ENCODE results near the gene PTCD2. TPM values are rescaled to one million over a fixed set of nuclear protein-coding genes. Genes with fewer than 3 reads are reported as not detected.

The PTCD2 gene
- total RNA-seq, 1 experiment from 2014 or later: 19.3 TPM

GRCh38 chr5:72356361-72356760 is 36.2 kb downstream of the PTCD2 start:
- TF ChIP-seq EZH2phosphoT487 (IDR thresholded peaks at IDR 0.05; ENCODE audit: borderline replicate concordance) (no peak), ATF3 (IDR thresholded peaks at IDR 0.05) (no peak), SP1 (IDR thresholded peaks at IDR 0.05; ENCODE audit: low read depth) (no peak), CTCF (IDR thresholded peaks at IDR 0.05 in 2 of 3, conservative IDR thresholded peaks at IDR 0.05 in 1 of 3; ENCODE audit: borderline replicate concordance in 1 of 3, insufficient read depth in 1 of 3, low read depth in 2 of 3, low read length in 2 of 3) (no peak), ZBTB33 (IDR thresholded peaks at IDR 0.05; ENCODE audit: extremely low read depth, insufficient replicate concordance, low read length) (no peak), REST (IDR thresholded peaks at IDR 0.05; ENCODE audit: low read depth) (no peak)
- CTCF ChIA-PET: interaction anchor here (2.9 kb wide), 1 partner anchor 10 kb away, joined by 12 read pairs; no protein-coding TSS in a partner anchor
- H3K36me3 ChIP-seq (ENCODE audit: control insufficient read depth in 1 of 2, insufficient read depth in 2 of 2, low read length in 2 of 2): peaks cover 0 to 18% of the 10 kb centered on the region in 2 experiments; a peak in 1 of 4 replicates
- no peak overlapping the region for H3K27ac ChIP-seq (ENCODE audit: low read depth, low read length)
- no peak for ATAC-seq
- no peak overlapping the region for H2AFZ ChIP-seq (ENCODE audit: low read depth, low read length, poor library complexity, severe bottlenecking)
- H3K27me3 ChIP-seq (ENCODE audit: insufficient read depth, low read length): no peaks in the 10 kb centered on the region
- no peaks in the 10 kb centered on the region for H3K9me2 ChIP-seq (ENCODE audit: insufficient read depth)
- no TSS peak for BruUV-seq (replicated peaks)
- intact Hi-C loops (cut with micrococcal nuclease): no loop called here
- H3K9me3 ChIP-seq (ENCODE audit: control insufficient read depth in 1 of 2, insufficient read depth in 1 of 2, low read depth in 1 of 2, low read length in 2 of 2): no peaks in the 10 kb centered on the region
- H3K4me3 ChIP-seq (replicated peaks in 1 of 2; ENCODE audit: low read depth in 1 of 2, low read length in 2 of 2): no peak overlapping the region
- no peaks in the 10 kb centered on the region for H3K4me1 ChIP-seq (ENCODE audit: control insufficient read depth in 1 of 2, insufficient read depth in 2 of 2, low read length in 2 of 2)
- no peaks in the 10 kb centered on the region for H4K20me1 ChIP-seq (ENCODE audit: insufficient read depth)
- RAD21 ChIA-PET (ENCODE audit: low non-redundant PET in 1 of 2, low total read pairs in 2 of 2, uncharacterized antibody in 2 of 2, unreplicated experiment in 2 of 2): no interaction called here
- H3K79me2 ChIP-seq (ENCODE audit: insufficient read depth, low read length): no peaks in the 10 kb centered on the region
- POLR2A ChIA-PET: no interaction called here
- no peak overlapping the region for H3K9ac ChIP-seq (ENCODE audit: low read length)
- no peak for DNase-seq (ENCODE audit: low read depth, low spot score)
- H3K4me2 ChIP-seq (ENCODE audit: low read length): no peak overlapping the region

Measured in HCT116 (cell line).